ENCODE data around the gene KCTD3.

Gene KCTD3

DNA sequence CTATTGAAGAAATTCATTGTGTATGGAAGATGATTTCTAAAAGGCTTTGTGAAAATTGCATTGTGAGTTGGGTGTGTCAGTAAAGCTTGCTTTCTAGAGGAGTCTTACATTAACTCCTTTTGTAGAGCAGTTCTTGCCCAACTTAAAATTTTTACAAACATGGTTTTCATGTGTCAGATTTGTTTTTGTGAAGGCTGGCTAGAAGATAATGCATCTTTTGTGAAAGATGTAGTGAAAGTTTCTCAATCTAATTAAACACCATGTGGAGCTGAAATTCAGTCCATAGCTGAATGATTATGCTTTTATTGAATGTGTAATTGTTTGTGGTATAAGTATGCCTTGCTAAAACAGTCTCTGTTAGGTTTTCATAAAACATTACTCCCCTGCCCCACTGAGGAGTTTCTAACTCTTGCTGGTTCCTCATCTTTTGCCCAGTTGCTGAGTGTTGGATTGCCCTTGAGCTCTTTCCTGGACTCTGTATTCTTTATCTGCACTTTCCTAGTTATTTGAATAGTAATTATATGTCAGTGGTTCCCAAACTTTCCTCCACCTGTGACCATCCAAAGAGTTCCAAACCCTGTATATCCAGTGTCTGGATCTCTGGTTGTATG, 38.0 kb downstream of the KCTD3 start:
- DNase-seq (ENCODE audit: low read depth in 4 of 4, low spot score in 1 of 4): no peak

DNA sequence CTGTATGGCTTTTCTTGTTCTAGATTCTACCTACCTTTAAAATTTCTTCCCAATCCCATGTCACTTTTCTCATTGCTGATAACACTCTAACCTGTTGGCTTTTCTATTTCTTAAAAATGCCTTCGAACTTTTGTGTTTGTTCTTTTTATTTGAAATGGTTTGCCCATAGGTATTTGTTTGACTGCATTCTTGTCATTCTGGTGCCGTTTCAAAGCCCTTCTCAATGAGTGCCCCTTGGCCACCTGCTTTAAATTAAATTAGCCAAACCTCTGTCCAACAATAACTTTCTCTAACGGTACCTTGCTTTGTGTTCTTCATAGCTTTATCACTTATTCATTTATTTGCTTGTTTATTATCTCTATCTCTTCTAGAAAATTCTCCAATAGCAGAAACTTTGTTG, 38.9 kb downstream of the KCTD3 start:
- no peak for DNase-seq (ENCODE audit: low read depth in 4 of 4, low spot score in 1 of 4)

DNA sequence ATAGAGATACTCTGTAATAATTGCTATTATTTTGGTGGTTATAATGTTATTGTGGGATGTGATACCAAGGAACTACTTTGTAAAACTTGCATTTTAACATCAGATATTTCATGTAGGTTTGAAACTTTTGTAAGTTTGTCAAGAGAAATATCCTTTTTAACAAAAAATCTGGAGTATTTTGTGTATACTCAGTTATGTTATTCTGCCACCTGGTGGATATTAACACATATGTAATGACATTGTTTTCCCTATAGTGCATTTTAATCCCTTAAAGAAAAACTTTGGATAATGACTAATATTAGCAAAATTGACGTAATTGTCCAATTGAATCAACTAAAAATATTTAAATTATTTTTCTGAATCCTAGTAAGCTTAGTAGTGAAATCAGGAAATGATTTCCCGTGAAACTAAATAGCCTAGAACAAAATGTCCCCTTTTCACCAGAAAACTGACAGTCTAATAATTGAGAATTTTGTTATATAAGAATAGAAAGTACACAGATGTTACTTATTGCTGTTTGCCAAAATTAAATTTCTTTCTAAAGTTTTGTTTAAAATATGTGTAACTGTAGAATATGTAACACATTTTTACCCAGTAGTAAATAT, 39.6 kb downstream of the KCTD3 start:
- DNase-seq (ENCODE audit: low read depth in 4 of 4, low spot score in 1 of 4): no peak

DNA sequence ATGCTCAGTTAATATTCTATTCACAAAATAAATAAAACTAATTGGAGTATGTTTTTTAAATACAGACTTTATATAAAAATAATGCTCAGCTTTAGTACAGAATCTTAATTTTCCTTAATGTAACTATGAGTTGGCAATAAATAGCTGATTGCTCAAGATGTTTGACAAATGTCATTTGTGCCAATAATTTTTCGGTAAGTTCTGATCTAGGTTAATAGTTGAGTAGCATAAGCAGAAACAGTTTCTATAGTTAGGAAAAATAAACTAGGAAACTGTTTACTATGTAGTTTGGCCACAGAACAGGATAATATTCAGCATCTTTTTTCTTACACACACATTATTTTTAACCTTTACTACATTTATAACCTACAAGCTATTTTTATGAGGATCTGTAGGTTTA, 40.3 kb downstream of the KCTD3 start:
- no peak for DNase-seq (ENCODE audit: low read depth in 4 of 4, low spot score in 1 of 4)

DNA sequence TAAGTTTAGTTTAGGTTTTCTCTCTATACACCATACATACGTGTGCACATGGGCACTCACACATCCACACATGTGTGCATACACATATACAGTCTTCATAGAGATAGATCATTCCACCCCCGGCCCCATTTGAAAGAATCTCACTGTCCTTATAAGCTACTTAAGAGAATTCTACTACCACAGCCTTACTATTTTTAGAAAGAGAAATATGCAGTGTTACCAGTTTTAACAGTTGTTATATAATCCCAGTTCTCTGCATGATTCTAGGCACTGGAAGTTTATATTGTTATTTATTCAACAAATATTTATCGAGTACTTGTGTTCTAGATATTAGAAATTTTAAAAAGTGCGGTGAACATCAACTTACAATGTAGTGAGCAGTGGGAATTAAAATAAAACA, 41.5 kb downstream of the KCTD3 start:
- no peak for DNase-seq (ENCODE audit: low read depth in 4 of 4, low spot score in 1 of 4)

DNA sequence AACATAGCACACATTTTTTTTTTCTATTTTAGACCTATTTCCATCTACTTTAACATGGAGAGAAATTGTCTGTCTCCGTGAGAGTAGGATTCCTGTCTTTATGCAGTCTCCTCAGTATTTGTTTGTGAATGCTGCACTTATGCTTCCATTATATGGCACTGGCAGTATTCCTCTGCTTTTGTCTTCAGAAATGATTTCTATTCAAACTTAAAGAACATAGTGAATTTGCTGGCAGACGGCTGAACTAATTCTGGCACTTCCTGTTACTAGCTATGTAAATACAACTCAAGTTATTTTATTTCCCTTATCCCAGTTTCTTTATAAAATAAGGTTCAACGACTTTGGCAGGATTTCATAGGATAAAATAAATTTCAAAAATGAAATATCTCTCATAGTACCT, 45.3 kb downstream of the KCTD3 start:
- DNase-seq (ENCODE audit: low read depth in 4 of 4, low spot score in 1 of 4): no peak

DNA sequence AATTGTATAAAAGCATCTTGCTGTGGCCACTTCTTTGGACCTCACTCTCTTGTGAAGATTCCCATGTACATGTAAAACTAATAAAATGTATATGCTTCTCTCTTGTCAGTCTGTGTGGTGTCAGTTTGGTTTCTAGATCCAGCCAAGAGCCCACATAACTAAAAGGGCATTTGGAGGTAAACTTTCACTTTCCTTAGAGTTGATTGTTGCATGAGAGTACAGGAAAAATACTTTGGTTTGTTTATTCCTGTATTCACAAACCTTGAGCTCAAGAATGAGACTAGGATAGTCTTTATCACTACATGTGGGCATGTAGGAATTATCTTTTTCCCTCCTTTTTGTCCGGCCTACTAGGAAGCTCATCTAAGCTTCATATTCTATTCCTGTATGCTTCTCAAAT, 50.9 kb downstream of the KCTD3 start:
- no peak for DNase-seq (ENCODE audit: low read depth in 4 of 4, low spot score in 1 of 4)

DNA sequence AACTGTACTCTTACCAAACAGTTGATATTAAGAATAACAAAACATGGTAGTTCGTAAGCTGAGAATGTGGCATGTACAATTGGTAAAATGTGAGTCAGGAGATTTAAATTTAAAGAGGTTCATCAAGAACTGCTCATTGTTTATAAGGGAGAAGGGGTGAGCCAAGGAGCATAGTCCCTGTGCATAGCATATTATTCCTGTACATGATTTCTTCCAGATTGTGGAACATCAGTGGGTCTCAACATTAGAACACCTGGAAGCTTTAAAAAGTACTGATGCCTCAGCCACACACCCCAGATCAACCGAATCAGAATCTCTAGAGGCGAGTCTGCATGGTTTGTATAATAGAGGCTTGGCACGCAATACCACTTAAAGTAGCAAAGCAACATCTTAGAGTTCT, 56.1 kb downstream of the KCTD3 start:
- DNase-seq (ENCODE audit: low read depth in 4 of 4, low spot score in 1 of 4): no peak

DNA sequence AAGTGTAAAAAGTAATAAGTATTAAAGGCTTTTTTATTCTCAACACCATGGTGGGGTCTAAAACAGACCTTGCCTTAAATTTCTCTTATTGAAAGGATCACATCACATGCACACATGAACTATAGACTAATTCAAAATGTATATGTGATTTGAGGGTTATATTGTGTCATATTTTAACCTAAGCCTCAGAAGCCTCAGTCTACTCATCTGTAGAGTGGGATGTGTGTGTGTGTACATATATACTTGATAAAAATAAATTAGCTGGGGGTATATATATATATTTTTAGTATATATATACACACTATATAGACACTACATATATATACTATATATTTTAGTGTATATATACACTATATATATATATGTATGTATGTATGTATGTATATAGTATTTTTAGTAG, 58.8 kb downstream of the KCTD3 start:
- DNase-seq (ENCODE audit: low read depth in 4 of 4, low spot score in 1 of 4): no peak

DNA sequence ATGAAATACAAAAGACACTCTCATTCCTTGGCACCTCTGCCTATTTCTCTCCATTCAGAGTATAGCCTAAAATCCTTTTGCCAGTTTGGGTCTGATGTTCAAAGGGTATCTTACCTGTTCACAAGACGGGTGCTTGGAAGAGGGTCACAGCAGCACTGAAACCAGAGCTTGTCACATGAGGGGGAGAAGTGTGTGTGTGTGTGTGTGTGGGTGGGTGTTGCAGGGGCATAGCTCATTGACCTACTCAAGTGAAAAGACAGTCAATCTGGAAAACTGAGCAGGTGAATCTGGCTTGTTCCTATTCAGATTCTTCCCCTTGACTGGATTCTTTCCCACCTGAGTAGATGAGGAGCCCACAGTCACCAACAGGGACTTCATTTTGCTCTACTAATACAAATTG, 63.9 kb downstream of the KCTD3 start:
- DNase-seq (ENCODE audit: low read depth in 4 of 4, low spot score in 1 of 4): no peak

DNA sequence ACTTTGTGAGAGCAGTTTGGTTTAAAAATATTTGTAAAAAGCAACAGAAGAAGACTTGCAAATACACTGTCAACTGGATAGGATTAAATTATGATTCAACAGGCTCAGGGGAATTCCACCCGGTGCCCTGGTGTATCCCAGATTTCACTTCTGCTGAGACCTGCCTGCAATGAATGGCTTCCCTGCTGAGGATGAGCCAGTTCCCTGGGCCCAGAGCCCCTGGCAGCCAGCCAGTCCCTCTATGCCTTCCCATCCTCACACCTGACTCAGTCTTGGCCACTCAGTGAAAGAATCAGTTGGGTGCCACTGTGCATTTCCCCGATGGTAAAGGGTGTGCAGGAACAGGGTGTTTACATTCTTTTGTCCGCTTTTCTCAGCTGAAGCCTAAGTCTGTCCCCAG, 64.4 kb downstream of the KCTD3 start:
- no peak for DNase-seq (ENCODE audit: low read depth in 4 of 4, low spot score in 1 of 4)

DNA sequence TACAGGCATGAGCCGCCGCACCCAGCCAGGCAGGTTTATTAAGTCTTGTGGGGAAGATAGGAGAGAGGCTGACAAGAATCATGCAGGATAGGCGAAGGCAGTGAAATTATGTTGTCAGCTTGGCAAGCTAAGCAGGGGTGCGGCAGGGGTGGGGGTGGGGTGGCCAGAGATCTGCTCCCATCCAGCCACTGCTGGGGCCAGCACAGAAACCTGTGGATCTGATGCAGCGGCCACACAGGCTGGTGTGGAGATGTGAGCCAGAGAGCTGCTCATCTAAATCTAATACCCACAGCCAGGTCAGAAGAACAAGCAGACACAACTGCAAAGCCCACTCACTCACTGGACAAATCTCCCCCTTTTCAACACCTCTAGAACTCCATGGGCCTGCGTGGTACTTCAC, 68.7 kb downstream of the KCTD3 start:
- DNase-seq (ENCODE audit: low read depth in 4 of 4, low spot score in 1 of 4): no peak

DNA sequence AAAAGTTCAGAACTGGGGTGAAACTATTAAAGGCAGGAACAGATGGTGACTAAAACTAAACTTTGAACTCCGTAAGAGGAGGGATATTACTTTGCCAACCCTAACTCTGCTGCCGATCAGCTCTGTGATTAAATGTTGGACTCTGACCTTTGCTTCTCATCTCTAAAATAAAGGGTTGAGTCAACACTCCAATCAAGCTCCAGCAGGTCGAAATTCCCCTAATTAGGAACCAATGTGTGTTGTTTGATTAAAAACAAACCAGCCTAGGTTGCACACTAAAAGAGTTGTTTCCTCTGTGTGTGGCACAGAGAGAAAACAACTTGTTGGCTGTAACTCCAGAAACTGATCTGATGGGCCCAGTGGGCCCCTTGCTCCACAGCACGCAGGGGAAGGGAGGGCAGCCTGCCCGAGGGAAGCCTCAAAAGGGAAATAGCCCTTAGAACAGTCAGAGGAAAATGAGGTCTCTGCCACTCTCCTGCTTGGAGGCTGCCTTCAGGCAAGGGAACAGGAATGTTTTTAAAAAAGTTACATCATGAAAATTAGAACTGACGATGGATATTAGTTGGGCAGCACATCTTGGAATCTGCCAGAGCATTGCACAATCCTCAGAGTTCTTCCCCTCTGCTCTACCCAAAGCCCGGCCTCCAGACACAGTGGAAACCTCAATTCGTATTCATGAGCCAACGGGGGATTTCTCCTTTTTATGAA, 69.3 kb downstream of the KCTD3 start:
- DNase-seq (ENCODE audit: low read depth in 4 of 4, low spot score in 1 of 4): no peak

DNA sequence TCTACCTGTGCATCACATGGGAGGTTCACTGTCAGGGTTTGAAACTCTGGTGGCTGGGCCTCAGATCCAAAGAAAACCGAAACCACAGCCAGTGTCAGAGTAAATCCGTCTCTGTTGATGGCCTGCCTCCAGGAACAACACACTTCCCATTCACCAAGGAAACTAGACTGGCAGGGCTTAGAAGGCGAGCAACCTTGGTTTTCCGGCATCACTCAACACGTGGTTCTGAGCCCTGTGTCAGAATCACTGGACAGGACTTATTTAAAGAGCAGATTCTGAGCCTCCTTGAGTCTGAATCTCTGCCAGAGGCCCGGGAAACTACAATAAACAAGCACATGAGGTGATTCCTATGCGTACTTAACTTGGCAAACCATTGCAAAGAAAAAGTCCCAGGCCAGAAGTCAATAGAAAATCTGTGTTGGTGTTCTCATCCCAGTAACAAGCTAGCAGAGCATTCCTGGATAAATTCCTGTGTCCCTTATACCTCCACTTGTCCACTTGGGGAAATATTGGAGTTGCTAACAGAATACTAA, 70.0 kb downstream of the KCTD3 start:
- DNase-seq (ENCODE audit: low read depth in 4 of 4, low spot score in 1 of 4): no peak

DNA sequence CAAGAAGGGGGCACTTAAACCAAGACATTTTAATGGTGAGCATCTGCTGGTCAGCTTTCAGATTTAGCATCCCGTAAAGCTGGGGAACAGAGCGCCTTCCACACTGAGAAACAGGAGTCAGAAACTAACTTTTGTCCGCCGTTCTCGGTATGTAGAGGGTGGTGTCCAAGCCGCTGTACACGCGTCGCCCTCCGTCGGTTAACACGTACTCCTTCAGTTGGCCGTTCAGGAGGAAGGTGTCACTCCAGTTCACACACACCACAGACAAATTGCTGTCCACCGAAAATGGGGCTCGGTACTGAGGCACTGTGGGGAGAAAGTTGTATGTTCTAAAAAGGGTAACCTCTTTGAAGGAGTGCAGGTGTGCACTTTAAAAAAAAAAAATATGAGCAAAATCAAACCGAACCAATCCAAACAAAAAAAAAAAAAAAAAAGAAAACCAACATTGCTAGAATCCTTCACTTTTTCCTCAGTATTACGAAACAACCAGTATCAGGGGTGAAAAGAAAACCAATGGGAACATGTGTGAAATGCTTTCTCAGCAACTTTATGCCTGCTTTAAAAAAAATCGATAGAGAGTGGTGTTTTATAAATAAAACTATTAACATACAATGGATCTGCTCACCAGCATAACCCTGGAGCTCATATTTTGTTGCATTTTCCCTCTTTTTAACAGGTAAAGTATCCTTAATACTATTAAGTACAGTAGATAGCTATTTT, 73.5 kb downstream of the KCTD3 start:
- no peak for DNase-seq (ENCODE audit: low read depth in 4 of 4, low spot score in 1 of 4)

DNA sequence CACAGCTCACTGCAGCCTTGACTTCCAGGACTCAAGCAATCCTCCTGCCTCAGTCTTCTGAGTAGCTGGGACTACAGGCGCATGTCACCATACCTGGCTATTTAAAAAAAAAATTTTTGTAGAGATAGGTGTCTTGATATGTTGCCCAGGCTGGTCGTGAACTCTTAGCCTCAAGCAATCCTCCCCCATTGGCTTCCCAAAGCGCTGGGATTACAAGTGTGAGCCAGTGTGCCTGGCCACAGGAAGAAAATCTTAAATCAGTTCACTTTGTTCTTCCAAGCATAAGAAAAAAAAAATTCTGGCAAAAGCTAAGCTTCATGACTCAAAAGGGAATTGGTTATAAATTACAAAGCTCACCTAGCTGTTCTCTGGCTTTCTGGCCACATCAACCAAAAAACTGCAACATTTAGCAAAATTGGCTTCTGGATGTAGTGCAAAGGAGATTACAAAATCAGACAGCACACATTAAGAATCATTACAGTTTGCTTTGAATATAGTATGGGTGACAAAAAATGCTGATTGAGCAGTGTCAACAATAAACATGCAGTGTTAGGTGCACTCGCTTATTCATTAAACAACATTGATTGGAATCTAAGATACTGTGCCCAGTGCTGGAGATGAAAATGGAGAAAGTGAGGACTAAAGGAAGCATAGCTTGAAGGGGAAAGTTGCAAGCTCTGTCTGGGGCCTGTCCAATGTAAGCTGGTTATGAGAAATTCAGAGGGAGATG, 76.7 kb downstream of the KCTD3 start:
- DNase-seq (ENCODE audit: low read depth in 4 of 4, low spot score in 1 of 4): no peak

DNA sequence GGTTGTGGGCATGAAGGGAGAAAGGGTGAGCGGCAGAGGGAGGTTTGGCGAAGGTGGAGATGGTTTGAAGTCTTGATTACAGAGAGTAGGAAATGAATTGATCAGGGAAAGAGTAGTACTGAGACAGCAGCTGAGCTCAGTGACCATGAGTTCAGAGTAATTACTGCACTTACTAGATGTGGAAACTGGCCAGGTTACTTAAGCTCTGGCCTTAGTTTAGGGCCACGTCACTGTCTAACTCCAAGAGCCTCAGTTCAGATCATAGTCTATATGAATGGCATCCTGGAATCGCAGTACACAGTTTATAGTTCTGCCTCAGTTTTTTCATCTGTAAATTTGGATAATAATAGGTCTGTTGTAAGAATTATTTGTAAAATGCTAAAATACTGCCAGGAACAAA, 78.1 kb downstream of the KCTD3 start:
- no peak for DNase-seq (ENCODE audit: low read depth in 4 of 4, low spot score in 1 of 4)

DNA sequence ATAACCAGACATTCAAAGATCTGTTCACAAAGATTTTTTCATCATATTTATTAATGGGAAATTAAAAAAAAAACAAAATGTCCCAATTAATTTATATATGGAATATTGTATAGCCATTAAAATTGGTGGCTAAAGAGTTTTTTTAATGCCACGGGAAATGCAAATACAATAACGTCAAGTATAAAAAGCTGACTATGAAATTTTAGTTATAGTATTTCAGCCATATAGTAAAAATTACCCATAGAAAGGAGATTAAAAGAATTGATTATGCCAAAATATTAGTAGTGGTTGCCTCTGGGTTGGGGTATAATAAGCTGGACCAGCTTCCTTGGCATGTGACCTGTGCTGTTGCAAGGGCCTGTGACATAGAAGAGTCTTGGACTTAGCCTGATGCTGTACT, 78.8 kb downstream of the KCTD3 start:
- no peak for DNase-seq (ENCODE audit: low read depth in 4 of 4, low spot score in 1 of 4)

DNA sequence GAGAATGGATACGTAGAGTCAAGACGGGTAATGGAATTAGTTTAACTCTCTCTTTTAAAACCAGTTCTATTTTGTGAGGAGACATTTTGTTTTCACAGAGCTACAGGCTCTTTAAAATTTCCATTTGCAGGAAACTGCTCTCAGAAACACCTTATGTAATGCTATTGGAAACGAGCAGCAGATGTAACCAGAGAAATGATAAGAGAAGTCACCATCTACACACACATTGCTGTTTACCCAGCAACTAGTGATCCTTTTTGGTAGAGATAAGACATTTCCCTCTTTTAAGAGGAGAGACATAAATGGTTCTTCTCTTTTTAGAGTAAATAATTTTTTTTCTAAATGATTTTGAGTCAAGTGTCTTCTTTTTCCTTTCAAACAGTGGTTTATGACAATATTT, 80.6 kb downstream of the KCTD3 start:
- DNase-seq (ENCODE audit: low read depth in 4 of 4, low spot score in 1 of 4): no peak

DNA sequence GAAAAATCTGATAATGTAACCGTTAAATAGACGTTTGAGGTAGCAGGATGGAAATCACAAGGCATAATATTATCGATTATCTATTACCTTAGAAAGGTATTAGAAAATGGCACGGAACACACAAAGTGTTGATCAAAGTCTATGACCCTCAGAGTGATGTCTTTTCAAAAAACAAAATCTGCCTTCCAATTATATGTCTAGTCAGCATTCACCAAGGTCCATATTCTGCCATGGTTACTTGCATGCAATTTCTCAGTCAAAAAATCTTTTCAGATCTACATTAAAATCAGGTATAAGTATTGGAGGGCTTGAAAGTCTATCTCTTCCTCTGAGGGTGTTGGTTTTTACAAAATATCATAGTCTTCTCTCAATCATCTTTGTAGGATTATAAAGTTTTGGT, 81.9 kb downstream of the KCTD3 start:
- DNase-seq (ENCODE audit: low read depth in 4 of 4, low spot score in 1 of 4): no peak

DNA sequence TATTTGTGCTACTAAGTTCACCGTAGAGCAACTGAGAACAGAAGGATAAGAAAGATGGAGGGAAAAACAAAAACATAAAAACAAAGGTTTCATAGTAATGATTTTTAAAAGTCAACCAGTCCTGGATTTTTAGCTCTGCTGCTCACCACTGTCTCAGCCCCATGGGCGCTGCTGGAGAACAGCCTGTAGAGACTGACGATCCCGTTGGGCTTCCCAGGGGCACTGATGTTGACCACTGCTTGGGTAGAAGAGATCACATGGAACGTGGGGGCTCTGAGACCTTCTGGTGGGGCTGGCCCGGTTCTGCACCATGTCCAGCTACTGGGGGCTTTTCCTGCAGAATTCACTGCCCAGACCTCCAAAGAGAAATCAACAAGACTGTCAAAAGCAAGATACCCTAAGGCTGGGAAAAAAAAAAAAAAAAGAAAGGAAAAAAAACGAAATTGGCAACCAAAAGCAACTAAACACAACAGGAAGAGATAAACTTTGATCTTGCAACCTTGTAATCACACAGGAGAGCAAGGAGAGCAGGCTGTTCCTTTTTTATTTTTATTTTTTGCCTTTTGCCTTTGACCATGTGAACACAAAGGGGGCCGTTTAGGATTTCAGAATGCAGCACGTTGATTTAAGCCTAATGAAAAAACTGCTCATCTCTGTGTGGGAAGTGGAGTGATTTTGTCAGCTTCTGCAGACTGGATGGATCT, 83.5 kb downstream of the KCTD3 start:
- no peak for DNase-seq (ENCODE audit: low read depth in 4 of 4, low spot score in 1 of 4)

All from stimulated activated CD4-positive, alpha-beta T cell treated with anti-CD3 and anti-CD28 coated beads, Interleukin-1b, Interleukin-23, amount 100 ng/mL, for 24 hours (primary cell).